ENCODE measurements around the gene PARVB.

GRCh38 chr22:44033287-44033686, 9.2 kb downstream of the PARVB start:
- TF ChIP-seq, protein P1, sequence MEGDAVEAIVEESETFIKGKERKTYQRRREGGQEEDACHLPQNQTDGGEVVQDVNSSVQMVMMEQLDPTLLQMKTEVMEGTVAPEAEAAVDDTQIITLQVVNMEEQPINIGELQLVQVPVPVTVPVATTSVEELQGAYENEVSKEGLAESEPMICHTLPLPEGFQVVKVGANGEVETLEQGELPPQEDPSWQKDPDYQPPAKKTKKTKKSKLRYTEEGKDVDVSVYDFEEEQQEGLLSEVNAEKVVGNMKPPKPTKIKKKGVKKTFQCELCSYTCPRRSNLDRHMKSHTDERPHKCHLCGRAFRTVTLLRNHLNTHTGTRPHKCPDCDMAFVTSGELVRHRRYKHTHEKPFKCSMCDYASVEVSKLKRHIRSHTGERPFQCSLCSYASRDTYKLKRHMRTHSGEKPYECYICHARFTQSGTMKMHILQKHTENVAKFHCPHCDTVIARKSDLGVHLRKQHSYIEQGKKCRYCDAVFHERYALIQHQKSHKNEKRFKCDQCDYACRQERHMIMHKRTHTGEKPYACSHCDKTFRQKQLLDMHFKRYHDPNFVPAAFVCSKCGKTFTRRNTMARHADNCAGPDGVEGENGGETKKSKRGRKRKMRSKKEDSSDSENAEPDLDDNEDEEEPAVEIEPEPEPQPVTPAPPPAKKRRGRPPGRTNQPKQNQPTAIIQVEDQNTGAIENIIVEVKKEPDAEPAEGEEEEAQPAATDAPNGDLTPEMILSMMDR (IDR thresholded peaks at IDR 0.05), result no peak
- TF ChIP-seq EZH2 (IDR thresholded peaks at IDR 0.05) (no peak), EZH2phosphoT487 (IDR thresholded peaks at IDR 0.05) (no peak)

All from neural progenitor cell (in vitro differentiated cells).